ENCODE measurements around the gene HAAO. TPM values are rescaled to one million over a fixed set of nuclear protein-coding genes. Genes with fewer than 3 reads are reported as not detected.

HAAO gene
- total and polyA plus RNA-seq, 2 experiments from 2014 or later, result 2.6 to 3.2 TPM

DNA sequence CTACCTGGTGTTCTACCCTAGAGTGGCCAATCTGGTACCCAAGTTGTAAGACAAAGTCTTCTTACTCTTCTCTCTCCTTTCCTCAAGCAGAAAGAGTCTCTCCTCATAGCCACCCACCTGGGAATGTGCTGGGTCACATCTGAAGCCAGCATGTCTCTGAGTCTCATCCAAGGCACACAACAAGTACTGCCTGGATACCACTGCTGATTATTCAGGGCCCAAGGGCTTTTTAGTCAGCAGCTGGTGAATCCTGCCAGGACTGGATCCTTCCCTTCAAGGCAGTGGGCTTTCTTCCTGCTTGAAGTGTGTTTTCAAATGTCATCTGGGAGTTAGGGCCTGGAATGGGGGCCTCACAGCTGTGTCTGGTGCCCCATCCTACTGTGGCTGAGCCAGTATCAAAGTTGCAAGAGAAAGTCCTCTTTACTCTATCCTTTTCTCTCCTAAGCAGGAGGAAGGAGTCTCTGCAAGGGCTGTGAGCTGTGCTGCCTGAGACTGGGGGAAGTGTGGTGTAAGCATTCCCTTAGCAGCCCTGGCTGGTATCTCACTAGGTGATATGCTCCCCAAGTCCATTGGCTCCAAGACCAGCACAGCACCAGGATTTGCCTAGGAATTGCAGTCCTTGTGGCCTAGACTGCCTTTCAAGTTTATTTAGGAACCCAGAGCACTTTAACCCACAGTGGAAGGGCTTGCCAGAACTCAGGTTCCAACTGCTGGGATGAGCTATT is 55.6 kb downstream of the HAAO start (continued):
- TF ChIP-seq, protein P1, sequence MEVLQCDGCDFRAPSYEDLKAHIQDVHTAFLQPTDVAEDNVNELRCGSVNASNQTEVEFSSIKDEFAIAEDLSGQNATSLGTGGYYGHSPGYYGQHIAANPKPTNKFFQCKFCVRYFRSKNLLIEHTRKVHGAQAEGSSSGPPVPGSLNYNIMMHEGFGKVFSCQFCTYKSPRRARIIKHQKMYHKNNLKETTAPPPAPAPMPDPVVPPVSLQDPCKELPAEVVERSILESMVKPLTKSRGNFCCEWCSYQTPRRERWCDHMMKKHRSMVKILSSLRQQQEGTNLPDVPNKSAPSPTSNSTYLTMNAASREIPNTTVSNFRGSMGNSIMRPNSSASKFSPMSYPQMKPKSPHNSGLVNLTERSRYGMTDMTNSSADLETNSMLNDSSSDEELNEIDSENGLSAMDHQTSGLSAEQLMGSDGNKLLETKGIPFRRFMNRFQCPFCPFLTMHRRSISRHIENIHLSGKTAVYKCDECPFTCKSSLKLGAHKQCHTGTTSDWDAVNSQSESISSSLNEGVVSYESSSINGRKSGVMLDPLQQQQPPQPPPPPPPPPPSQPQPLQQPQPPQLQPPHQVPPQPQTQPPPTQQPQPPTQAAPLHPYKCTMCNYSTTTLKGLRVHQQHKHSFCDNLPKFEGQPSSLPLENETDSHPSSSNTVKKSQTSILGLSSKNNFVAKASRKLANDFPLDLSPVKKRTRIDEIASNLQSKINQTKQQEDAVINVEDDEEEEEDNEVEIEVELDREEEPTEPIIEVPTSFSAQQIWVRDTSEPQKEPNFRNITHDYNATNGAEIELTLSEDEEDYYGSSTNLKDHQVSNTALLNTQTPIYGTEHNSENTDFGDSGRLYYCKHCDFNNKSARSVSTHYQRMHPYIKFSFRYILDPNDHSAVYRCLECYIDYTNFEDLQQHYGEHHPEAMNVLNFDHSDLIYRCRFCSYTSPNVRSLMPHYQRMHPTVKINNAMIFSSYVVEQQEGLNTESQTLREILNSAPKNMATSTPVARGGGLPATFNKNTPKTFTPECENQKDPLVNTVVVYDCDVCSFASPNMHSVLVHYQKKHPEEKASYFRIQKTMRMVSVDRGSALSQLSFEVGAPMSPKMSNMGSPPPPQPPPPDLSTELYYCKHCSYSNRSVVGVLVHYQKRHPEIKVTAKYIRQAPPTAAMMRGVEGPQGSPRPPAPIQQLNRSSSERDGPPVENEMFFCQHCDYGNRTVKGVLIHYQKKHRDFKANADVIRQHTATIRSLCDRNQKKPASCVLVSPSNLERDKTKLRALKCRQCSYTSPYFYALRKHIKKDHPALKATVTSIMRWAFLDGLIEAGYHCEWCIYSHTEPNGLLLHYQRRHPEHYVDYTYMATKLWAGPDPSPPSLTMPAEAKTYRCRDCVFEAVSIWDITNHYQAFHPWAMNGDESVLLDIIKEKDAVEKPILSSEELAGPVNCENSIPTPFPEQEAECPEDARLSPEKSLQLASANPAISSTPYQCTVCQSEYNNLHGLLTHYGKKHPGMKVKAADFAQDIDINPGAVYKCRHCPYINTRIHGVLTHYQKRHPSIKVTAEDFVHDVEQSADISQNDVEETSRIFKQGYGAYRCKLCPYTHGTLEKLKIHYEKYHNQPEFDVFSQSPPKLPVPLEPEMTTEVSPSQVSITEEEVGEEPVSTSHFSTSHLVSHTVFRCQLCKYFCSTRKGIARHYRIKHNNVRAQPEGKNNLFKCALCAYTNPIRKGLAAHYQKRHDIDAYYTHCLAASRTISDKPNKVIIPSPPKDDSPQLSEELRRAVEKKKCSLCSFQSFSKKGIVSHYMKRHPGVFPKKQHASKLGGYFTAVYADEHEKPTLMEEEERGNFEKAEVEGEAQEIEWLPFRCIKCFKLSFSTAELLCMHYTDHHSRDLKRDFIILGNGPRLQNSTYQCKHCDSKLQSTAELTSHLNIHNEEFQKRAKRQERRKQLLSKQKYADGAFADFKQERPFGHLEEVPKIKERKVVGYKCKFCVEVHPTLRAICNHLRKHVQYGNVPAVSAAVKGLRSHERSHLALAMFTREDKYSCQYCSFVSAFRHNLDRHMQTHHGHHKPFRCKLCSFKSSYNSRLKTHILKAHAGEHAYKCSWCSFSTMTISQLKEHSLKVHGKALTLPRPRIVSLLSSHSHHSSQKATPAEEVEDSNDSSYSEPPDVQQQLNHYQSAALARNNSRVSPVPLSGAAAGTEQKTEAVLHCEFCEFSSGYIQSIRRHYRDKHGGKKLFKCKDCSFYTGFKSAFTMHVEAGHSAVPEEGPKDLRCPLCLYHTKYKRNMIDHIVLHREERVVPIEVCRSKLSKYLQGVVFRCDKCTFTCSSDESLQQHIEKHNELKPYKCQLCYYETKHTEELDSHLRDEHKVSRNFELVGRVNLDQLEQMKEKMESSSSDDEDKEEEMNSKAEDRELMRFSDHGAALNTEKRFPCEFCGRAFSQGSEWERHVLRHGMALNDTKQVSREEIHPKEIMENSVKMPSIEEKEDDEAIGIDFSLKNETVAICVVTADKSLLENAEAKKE (CRISPR knock-in tag; IDR thresholded peaks at IDR 0.05), result no peak
- TF ChIP-seq STAT1 (IDR thresholded peaks at IDR 0.05; ENCODE audit: unreplicated experiment), result no peak
- no peak for TF ChIP-seq POLR2AphosphoS5 (IDR thresholded peaks at IDR 0.05; ENCODE audit: low read depth)
- no peak for TF ChIP-seq ZNF331 (CRISPR knock-in tag; IDR thresholded peaks at IDR 0.05; ENCODE audit: low read depth)
- TF ChIP-seq NANOG (IDR thresholded peaks at IDR 0.05; ENCODE audit: borderline replicate concordance), result no peak
- no peak for TF ChIP-seq EZH2phosphoT487 (IDR thresholded peaks at IDR 0.05; ENCODE audit: unreplicated experiment)
- TF ChIP-seq, protein P2, sequence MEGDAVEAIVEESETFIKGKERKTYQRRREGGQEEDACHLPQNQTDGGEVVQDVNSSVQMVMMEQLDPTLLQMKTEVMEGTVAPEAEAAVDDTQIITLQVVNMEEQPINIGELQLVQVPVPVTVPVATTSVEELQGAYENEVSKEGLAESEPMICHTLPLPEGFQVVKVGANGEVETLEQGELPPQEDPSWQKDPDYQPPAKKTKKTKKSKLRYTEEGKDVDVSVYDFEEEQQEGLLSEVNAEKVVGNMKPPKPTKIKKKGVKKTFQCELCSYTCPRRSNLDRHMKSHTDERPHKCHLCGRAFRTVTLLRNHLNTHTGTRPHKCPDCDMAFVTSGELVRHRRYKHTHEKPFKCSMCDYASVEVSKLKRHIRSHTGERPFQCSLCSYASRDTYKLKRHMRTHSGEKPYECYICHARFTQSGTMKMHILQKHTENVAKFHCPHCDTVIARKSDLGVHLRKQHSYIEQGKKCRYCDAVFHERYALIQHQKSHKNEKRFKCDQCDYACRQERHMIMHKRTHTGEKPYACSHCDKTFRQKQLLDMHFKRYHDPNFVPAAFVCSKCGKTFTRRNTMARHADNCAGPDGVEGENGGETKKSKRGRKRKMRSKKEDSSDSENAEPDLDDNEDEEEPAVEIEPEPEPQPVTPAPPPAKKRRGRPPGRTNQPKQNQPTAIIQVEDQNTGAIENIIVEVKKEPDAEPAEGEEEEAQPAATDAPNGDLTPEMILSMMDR (conservative IDR thresholded peaks at IDR 0.05; ENCODE audit: low read depth in 2 of 2), result no peak
- TF ChIP-seq JUNB (IDR thresholded peaks at IDR 0.05; ENCODE audit: unreplicated experiment), result no peak
